BJ (cell line): ENCODE data around the gene TMTC1. TPM values are rescaled to one million over a fixed set of nuclear protein-coding genes. Genes with fewer than 3 reads are reported as not detected.

ENCODE experiments used
- CTCF ChIA-PET: fragments of 350-600 bp; formaldehyde crosslinking; extraction: SDS; loops from one replicate; lab custom pipeline; 2021; ENCODE audit warnings: antibody characterized with exemption, inconsistent platforms; lab: Yijun Ruan, JAX
- POLR2A ChIA-PET: fragments of 300-600 bp; sonication (Branson Sonifier 250); formaldehyde crosslinking; extraction: SDS; loops from one replicate; lab custom pipeline; 2021; ENCODE audit warnings: antibody characterized with exemption; lab: Charles Lee
- DNase-seq: peaks from one replicate; pipeline ENCODE4 v3.0.0-alpha.2; 2011; ENCODE audit warnings: low read depth
- H3K27me3 ChIP-seq: 2 replicates; pipeline ENCODE4 v1.6.0; 2011; ENCODE audit warnings: low read length; ENCODE audit not compliant: control insufficient read depth, insufficient read depth
- H3K36me3 ChIP-seq: 2 replicates; pipeline ENCODE4 v1.5.1; 2011; ENCODE audit warnings: low read length; ENCODE audit not compliant: control insufficient read depth, insufficient read depth
- H3K4me3 ChIP-seq: 2 replicates; pipeline ENCODE4 v1.5.1; 2011; ENCODE audit warnings: low read depth, mild to moderate bottlenecking, control low read depth, low read length
- polyA plus RNA-seq: library from polyadenylated mRNA; depleted of rRNA; stranded (reverse); fragments of >200 nt; gene quantifications from 2 replicates; pipeline ENCODE4 v1.2.3, GENCODE V29; 2011
- TF ChIP-seq, protein P1 (sequence below): IDR thresholded peaks from 2 replicates; pipeline ENCODE4 v1.5.1; 2011; ENCODE audit warnings: low read depth, mild to moderate bottlenecking, control low read depth, inconsistent platforms, low read length, moderate library complexity; ENCODE audit not compliant: insufficient read depth

The TMTC1 gene
- polyA plus RNA-seq, 1 experiment = 21.8 TPM

GRCh38 chr12:29702972-29703371, 80.8 kb downstream of the TMTC1 start:
- DNase-seq = no peak
- POLR2A ChIA-PET = no interaction called here
- no peaks in the 10 kb centered on the region for H3K36me3 ChIP-seq
- CTCF ChIA-PET = interaction anchor here (1.4 kb wide), 1 partner anchor 10 kb away, joined by 3 read pairs; no protein-coding TSS in a partner anchor
- no peak overlapping the region for H3K4me3 ChIP-seq
- TF ChIP-seq, protein P1, sequence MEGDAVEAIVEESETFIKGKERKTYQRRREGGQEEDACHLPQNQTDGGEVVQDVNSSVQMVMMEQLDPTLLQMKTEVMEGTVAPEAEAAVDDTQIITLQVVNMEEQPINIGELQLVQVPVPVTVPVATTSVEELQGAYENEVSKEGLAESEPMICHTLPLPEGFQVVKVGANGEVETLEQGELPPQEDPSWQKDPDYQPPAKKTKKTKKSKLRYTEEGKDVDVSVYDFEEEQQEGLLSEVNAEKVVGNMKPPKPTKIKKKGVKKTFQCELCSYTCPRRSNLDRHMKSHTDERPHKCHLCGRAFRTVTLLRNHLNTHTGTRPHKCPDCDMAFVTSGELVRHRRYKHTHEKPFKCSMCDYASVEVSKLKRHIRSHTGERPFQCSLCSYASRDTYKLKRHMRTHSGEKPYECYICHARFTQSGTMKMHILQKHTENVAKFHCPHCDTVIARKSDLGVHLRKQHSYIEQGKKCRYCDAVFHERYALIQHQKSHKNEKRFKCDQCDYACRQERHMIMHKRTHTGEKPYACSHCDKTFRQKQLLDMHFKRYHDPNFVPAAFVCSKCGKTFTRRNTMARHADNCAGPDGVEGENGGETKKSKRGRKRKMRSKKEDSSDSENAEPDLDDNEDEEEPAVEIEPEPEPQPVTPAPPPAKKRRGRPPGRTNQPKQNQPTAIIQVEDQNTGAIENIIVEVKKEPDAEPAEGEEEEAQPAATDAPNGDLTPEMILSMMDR = no peak
- H3K27me3 ChIP-seq = no peaks in the 10 kb centered on the region

DNA sequence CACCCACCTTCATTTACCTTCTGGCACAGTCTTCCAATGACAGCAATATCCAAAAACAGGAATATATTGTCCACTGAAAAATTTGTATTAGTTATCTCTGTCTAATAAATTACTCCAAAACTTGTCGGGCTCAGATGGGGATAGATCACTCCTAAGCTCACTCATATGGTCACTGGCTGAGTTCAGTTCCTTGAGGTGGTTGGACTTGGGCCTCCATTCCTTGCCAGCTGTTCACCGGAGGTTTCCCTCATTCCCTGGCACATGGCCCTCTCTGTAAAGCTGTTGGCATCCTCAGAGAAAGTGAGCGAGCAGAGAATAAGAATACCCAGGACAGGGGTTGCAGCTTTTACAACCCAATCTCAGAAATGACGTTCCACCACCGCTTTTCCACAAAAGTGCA, 81.5 kb downstream of the TMTC1 start:
- no peak for DNase-seq
- CTCF ChIA-PET = no interaction called here
- POLR2A ChIA-PET = interaction anchor here (0.6 kb wide), 1 partner anchor 9 kb away, joined by 5 read pairs; no protein-coding TSS in a partner anchor
- Histone ChIP-seq H3K27me3 (no peaks in the 10 kb centered on the region), H3K4me3 (no peak overlapping the region), H3K36me3 (no peaks in the 10 kb centered on the region)
- TF ChIP-seq, protein P1 = no peak

DNA sequence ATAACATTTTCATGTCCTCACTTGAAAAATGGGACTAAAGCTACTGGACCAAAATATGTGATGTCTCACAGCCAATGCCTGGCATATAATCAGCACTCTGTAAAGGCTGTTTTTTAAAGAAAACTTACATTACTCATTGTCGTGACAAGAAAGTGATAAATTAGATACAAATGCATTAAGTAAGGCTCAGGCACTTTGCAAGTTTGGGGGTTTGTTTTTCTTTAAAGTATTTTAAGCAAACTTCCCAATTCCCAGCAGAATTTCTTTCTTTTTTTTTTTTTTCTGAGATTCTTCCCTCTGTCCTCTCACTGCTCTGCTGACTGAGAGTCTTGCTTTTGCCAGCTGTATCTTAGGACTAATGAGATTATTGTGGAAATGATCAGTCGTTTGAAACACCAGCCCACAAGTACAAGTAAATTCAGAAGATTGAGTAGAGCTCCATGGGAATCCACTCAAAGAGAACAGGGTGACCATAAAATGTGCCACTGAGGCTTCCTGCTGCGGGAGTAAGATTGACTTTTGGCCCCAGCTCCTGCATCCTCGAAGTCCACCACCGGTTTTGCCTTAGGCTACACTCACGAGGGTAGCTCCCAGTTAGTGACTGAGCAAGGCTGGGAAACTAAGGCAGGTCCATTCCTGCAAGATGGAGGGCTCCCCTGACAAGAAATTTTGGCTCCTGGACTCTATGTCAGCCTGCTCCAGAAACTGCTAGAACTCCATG, 82.8 kb downstream of the TMTC1 start:
- Histone ChIP-seq H3K36me3 (no peaks in the 10 kb centered on the region), H3K27me3 (no peaks in the 10 kb centered on the region), H3K4me3 (no peak overlapping the region)
- ChIA-PET POLR2A (no interaction called here), CTCF (interaction anchor here (0.8 to 1.0 kb wide), 2 partner anchors 12 to 149 kb away, joined by 3 to 4 read pairs; no protein-coding TSS in a partner anchor)
- no peak for DNase-seq
- TF ChIP-seq, protein P1 = no peak

- TF ChIP-seq, protein P1 = no peak
- POLR2A ChIA-PET = no interaction called here
- CTCF ChIA-PET = no interaction called here
- no peak for DNase-seq
- no peaks in the 10 kb centered on the region for H3K27me3 ChIP-seq
- no peaks in the 10 kb centered on the region for H3K36me3 ChIP-seq
- H3K4me3 ChIP-seq = no peak overlapping the region
Observed at GRCh38 chr12:29698756-29699155, 85.0 kb downstream of the TMTC1 start.

GRCh38 chr12:29695800-29696199, 87.9 kb downstream of the TMTC1 start:
- ChIA-PET POLR2A (no interaction called here), CTCF (no interaction called here)
- Histone ChIP-seq H3K4me3 (no peak overlapping the region), H3K36me3 (no peaks in the 10 kb centered on the region), H3K27me3 (no peaks in the 10 kb centered on the region)
- TF ChIP-seq, protein P1 = no peak
- no peak for DNase-seq
